ENCODE data around the gene PTGR3. TPM values are rescaled to one million over a fixed set of nuclear protein-coding genes. Genes with fewer than 3 reads are reported as not detected.

The PTGR3 gene
- total and polyA plus RNA-seq, 2 donors from 2014 or later = 21.1 to 36.8 TPM

- H3K27me3 ChIP-seq (ENCODE audit: control insufficient read depth, insufficient read depth, low read length) = no peaks in the 10 kb centered on the region
- no peak overlapping the region for H3K4me3 ChIP-seq (ENCODE audit: low read length in 3 of 3)
- intact Hi-C loops (cut with DNase I) = no loop called here
- DNase-seq (no peak), FAIRE-seq (no peak)
- no peak for TF ChIP-seq CTCF (IDR thresholded peaks at IDR 0.05; ENCODE audit: borderline replicate concordance, extremely low read depth, insufficient read depth)
- no peak overlapping the region for H3K27ac ChIP-seq (ENCODE audit: low read depth in 2 of 2, low read length in 2 of 2)
- H3K9ac ChIP-seq (ENCODE audit: low read length in 3 of 3) = no peak overlapping the region
- H3K9me3 ChIP-seq (ENCODE audit: control insufficient read depth in 2 of 3, insufficient read depth in 1 of 3, low read length in 3 of 3) = no peaks in the 10 kb centered on the region
- peaks cover 0 to 11% (median 0%) of the 10 kb centered on the region in 3 donors for H3K4me1 ChIP-seq (ENCODE audit: control insufficient read depth in 2 of 3, insufficient read depth in 2 of 3, low read depth in 1 of 3, low read length in 3 of 3)
- no peaks in the 10 kb centered on the region for H3K36me3 ChIP-seq (ENCODE audit: control insufficient read depth in 2 of 3, insufficient read depth in 3 of 3, low read length in 3 of 3)
Observed at GRCh38 chr18:75256376-75256775, 47.4 kb upstream of the PTGR3 start.

- intact Hi-C loops (cut with DNase I) = no loop called here
- Histone ChIP-seq H3K9me3 (ENCODE audit: control insufficient read depth in 2 of 3, insufficient read depth in 1 of 3, low read length in 3 of 3) (no peaks in the 10 kb centered on the region), H3K4me3 (ENCODE audit: low read length in 3 of 3) (no peak overlapping the region), H3K27ac (ENCODE audit: low read depth in 2 of 2, low read length in 2 of 2) (peak overlapping the region in 1 of 2 donors; percentile 16), H3K27me3 (ENCODE audit: control insufficient read depth, insufficient read depth, low read length) (no peaks in the 10 kb centered on the region), H3K36me3 (ENCODE audit: control insufficient read depth in 2 of 3, insufficient read depth in 3 of 3, low read length in 3 of 3) (no peaks in the 10 kb centered on the region), H3K4me1 (ENCODE audit: control insufficient read depth in 2 of 3, insufficient read depth in 2 of 3, low read depth in 1 of 3, low read length in 3 of 3) (peaks cover 0 to 11% (median 0%) of the 10 kb centered on the region in 3 donors), H3K9ac (ENCODE audit: low read length in 3 of 3) (peak overlapping the region in 1 of 3 donors; percentile 27)
- TF ChIP-seq CTCF (IDR thresholded peaks at IDR 0.05; ENCODE audit: borderline replicate concordance, extremely low read depth, insufficient read depth) = no peak
- DNase-seq (no peak), FAIRE-seq (no peak)
Observed at GRCh38 chr18:75255094-75255493, 46.2 kb upstream of the PTGR3 start.

- FAIRE-seq (no peak), DNase-seq (no peak)
- intact Hi-C loops (cut with DNase I) = no loop called here
- Histone ChIP-seq H3K36me3 (ENCODE audit: control insufficient read depth in 2 of 3, insufficient read depth in 3 of 3, low read length in 3 of 3) (no peaks in the 10 kb centered on the region), H3K4me3 (ENCODE audit: low read length in 3 of 3) (no peak overlapping the region), H3K9ac (ENCODE audit: low read length in 3 of 3) (peak overlapping the region in 2 of 3 donors; percentile 22 to 31), H3K9me3 (ENCODE audit: control insufficient read depth in 2 of 3, insufficient read depth in 1 of 3, low read length in 3 of 3) (no peaks in the 10 kb centered on the region), H3K4me1 (ENCODE audit: control insufficient read depth in 2 of 3, insufficient read depth in 2 of 3, low read depth in 1 of 3, low read length in 3 of 3) (peaks cover 0 to 11% (median 6%) of the 10 kb centered on the region in 3 donors), H3K27ac (ENCODE audit: low read depth in 2 of 2, low read length in 2 of 2) (no peak overlapping the region), H3K27me3 (ENCODE audit: control insufficient read depth, insufficient read depth, low read length) (no peaks in the 10 kb centered on the region)
- TF ChIP-seq CTCF (IDR thresholded peaks at IDR 0.05; ENCODE audit: borderline replicate concordance, extremely low read depth, insufficient read depth) = no peak
Observed at GRCh38 chr18:75253784-75254183, 44.8 kb upstream of the PTGR3 start.

DNA sequence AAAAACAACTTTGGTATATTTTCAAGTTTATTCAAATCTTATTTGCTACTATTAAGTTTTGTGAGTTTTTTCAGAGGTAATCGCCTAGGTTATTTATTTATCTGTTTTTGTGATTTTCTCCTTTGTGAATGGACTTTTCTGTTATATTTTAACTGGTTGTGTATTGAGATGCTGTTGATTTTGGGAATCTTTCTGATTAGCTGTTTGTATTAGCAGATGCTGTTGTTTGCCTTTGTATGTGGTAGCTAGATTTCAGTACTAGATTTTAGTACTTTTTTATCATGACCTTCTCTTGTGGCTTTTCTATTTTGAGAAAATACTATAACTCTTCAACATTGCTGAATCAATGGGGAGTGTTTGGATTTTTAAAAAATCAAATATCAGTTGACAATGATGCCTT is 44.1 kb upstream of the PTGR3 start:
- Histone ChIP-seq H3K9me3 (ENCODE audit: control insufficient read depth in 2 of 3, insufficient read depth in 1 of 3, low read length in 3 of 3) (no peaks in the 10 kb centered on the region), H3K9ac (ENCODE audit: low read length in 3 of 3) (no peak overlapping the region), H3K36me3 (ENCODE audit: control insufficient read depth in 2 of 3, insufficient read depth in 3 of 3, low read length in 3 of 3) (no peaks in the 10 kb centered on the region), H3K27ac (ENCODE audit: low read depth in 2 of 2, low read length in 2 of 2) (no peak overlapping the region), H3K4me1 (ENCODE audit: control insufficient read depth in 2 of 3, insufficient read depth in 2 of 3, low read depth in 1 of 3, low read length in 3 of 3) (peaks cover 2 to 17% (median 10%) of the 10 kb centered on the region in 3 donors), H3K27me3 (ENCODE audit: control insufficient read depth, insufficient read depth, low read length) (no peaks in the 10 kb centered on the region), H3K4me3 (ENCODE audit: low read length in 3 of 3) (no peak overlapping the region)
- no peak for DNase-seq
- intact Hi-C loops (cut with DNase I) = no loop called here
- no peak for FAIRE-seq
- no peak for TF ChIP-seq CTCF (IDR thresholded peaks at IDR 0.05; ENCODE audit: borderline replicate concordance, extremely low read depth, insufficient read depth)

All from kidney (tissue), 14 donors.